Testis (tissue), 2 donors: Measurements from ENCODE around the gene INPP5K.

Experiments
- CTCF ChIP-seq, 3 experiments: fragments of 450-650 bp in 2 of 3; fragments of 200-600 bp in 1 of 3; sonication (generic) in 1 of 3; IDR thresholded peaks; one replicate each; pipeline ENCODE4 v1.5.1; 2016 to 2019; ENCODE audit warnings: antibody characterized with exemption in 3 of 3, mild to moderate bottlenecking in 2 of 3, moderate library complexity in 1 of 3
- POLR2A ChIP-seq: fragments of 450-650 bp; IDR thresholded peaks from one replicate; pipeline ENCODE4 v1.6.1; 2017; ENCODE audit warnings: antibody characterized with exemption, mild to moderate bottlenecking, moderate library complexity

GRCh38 chr17:1470071-1470754 is 46.2 kb downstream of the INPP5K start:
- TF ChIP-seq CTCF (IDR thresholded peaks at IDR 0.05) = no peak
- no peak for TF ChIP-seq POLR2A
